ENCODE results near the gene TMEM59L.
"Not testable (repeated sequence)": the region's sequence is repeated elsewhere in the genome, so short reads cannot be mapped to it uniquely, and the experiment has no call there.

Gene TMEM59L

GRCh38 chr19:18587561-18587960, 25.1 kb upstream of the TMEM59L start:
- no peak for TF ChIP-seq PAX5 (IDR thresholded peaks at IDR 0.05; ENCODE audit: insufficient read depth, low read length, severe bottlenecking)
- no peak for TF ChIP-seq TAF1 (IDR thresholded peaks at IDR 0.05; ENCODE audit: low read depth, low read length)
- no peak for TF ChIP-seq POLR2A (IDR thresholded peaks at IDR 0.05; ENCODE audit: low read depth, low read length)
- TF ChIP-seq POU2F2 (IDR thresholded peaks at IDR 0.05; ENCODE audit: low read depth, low read length): no peak
- no peak for TF ChIP-seq POLR2AphosphoS5 (IDR thresholded peaks at IDR 0.05; ENCODE audit: low read depth, low read length)

GRCh38 chr19:18587962-18588610, 24.6 kb upstream of the TMEM59L start:
- FAIRE-seq (no peak), DNase-seq (ENCODE audit: insufficient read length, low spot score) (no peak)
- TF ChIP-seq POLR2AphosphoS5 (IDR thresholded peaks at IDR 0.05; ENCODE audit: low read depth, low read length): no peak
- TF ChIP-seq SPI1 (IDR thresholded peaks at IDR 0.05; ENCODE audit: low read depth, low read length): no peak
- TF ChIP-seq PAX5 (IDR thresholded peaks at IDR 0.05; ENCODE audit: insufficient read depth, low read length, severe bottlenecking): no peak
- no peak for TF ChIP-seq POLR2A (IDR thresholded peaks at IDR 0.05; ENCODE audit: low read depth, low read length)
- no peak for TF ChIP-seq TAF1 (IDR thresholded peaks at IDR 0.05; ENCODE audit: low read depth, low read length)
- TF ChIP-seq POU2F2 (IDR thresholded peaks at IDR 0.05; ENCODE audit: low read depth, low read length): no peak

More at GRCh38 chr19:18587561-18587960, 25.1 kb upstream of the TMEM59L start:
- DNase-seq (ENCODE audit: insufficient read length, low spot score) (no peak), FAIRE-seq (no peak)

GRCh38 chr19:18588611-18589379, 23.9 kb upstream of the TMEM59L start, which contains the start of gene REX1BD:
REX1BD (plus strand) TSS chr19:18588798; CDS start chr19:18588802, 4 bp downstream.
- TF ChIP-seq PAX5 (IDR thresholded peaks at IDR 0.05; ENCODE audit: insufficient read depth, low read length, severe bottlenecking): no peak
- peak; percentile 69; the same call in 1 of the 2 replicates for TF ChIP-seq POLR2AphosphoS5 (IDR thresholded peaks at IDR 0.05; ENCODE audit: low read depth, low read length)
- TF ChIP-seq TAF1 (IDR thresholded peaks at IDR 0.05; ENCODE audit: low read depth, low read length): no peak; the same call in none of the 2 replicates
- peak; percentile 49; the same call in 1 of the 2 replicates for TF ChIP-seq POU2F2 (IDR thresholded peaks at IDR 0.05; ENCODE audit: low read depth, low read length)
- TF ChIP-seq POLR2A (IDR thresholded peaks at IDR 0.05; ENCODE audit: low read depth, low read length): peak; percentile 61
- TF ChIP-seq SPI1 (IDR thresholded peaks at IDR 0.05; ENCODE audit: low read depth, low read length): peak; percentile 26
- peak; percentile 82 for DNase-seq (ENCODE audit: insufficient read length, low spot score)
- peak; percentile 91 for FAIRE-seq

GRCh38 chr19:18589380-18590272, 23.0 kb upstream of the TMEM59L start:
- FAIRE-seq (peak; percentile 76), DNase-seq (ENCODE audit: insufficient read length, low spot score) (no peak)
- TF ChIP-seq TAF1 (IDR thresholded peaks at IDR 0.05; ENCODE audit: low read depth, low read length) (no peak), POLR2A (IDR thresholded peaks at IDR 0.05; ENCODE audit: low read depth, low read length) (no peak), POU2F2 (IDR thresholded peaks at IDR 0.05; ENCODE audit: low read depth, low read length) (no peak), SPI1 (IDR thresholded peaks at IDR 0.05; ENCODE audit: low read depth, low read length) (no peak), POLR2AphosphoS5 (IDR thresholded peaks at IDR 0.05; ENCODE audit: low read depth, low read length) (no peak), PAX5 (IDR thresholded peaks at IDR 0.05; ENCODE audit: insufficient read depth, low read length, severe bottlenecking) (no peak)

GRCh38 chr19:18590273-18591272, 22.1 kb upstream of the TMEM59L start:
- DNase-seq (ENCODE audit: insufficient read length, low spot score) (no peak), FAIRE-seq (no peak)
- TF ChIP-seq TAF1 (IDR thresholded peaks at IDR 0.05; ENCODE audit: low read depth, low read length) (no peak), PAX5 (IDR thresholded peaks at IDR 0.05; ENCODE audit: insufficient read depth, low read length, severe bottlenecking) (no peak)

- FAIRE-seq: no peak
Measured at GRCh38 chr19:18591735-18592385, 20.8 kb upstream of the TMEM59L start.

GRCh38 chr19:18592732-18593131, 19.9 kb upstream of the TMEM59L start:
- not testable (repeated sequence) for FAIRE-seq; DNase-seq (ENCODE audit: insufficient read length, low spot score)

More at GRCh38 chr19:18591735-18592385, 20.8 kb upstream of the TMEM59L start:
- TF ChIP-seq POLR2A (IDR thresholded peaks at IDR 0.05; ENCODE audit: low read depth, low read length) (no peak), POLR2AphosphoS5 (IDR thresholded peaks at IDR 0.05; ENCODE audit: low read depth, low read length) (no peak), SPI1 (IDR thresholded peaks at IDR 0.05; ENCODE audit: low read depth, low read length) (no peak), PAX5 (IDR thresholded peaks at IDR 0.05; ENCODE audit: insufficient read depth, low read length, severe bottlenecking) (no peak), TAF1 (IDR thresholded peaks at IDR 0.05; ENCODE audit: low read depth, low read length) (no peak), POU2F2 (IDR thresholded peaks at IDR 0.05; ENCODE audit: low read depth, low read length) (no peak)
- DNase-seq (ENCODE audit: insufficient read length, low spot score): no peak

All from GM12891 (cell line).